ENCODE data around the gene SEC22C.

Gene SEC22C

GRCh38 chr3:42509111-42509510, 72.7 kb downstream of the SEC22C start:
- CTCF ChIA-PET: interaction anchor here (2.1 kb wide), 1 partner anchor 38 kb away, joined by 6 read pairs; no protein-coding TSS in a partner anchor

GRCh38 chr3:42508562-42508961, 73.2 kb downstream of the SEC22C start:
- no peak overlapping the region for H3K4me3 ChIP-seq (ENCODE audit: low read depth, low read length)
- no peak for DNase-seq (ENCODE audit: low read depth, low spot score)
- TF ChIP-seq CTCF (IDR thresholded peaks at IDR 0.05; ENCODE audit: insufficient read depth, low read length, missing control alignments): no peak
- ChIA-PET CTCF (interaction anchor here (2.1 kb wide), 1 partner anchor 39 kb away, joined by 6 read pairs; no protein-coding TSS in a partner anchor), POLR2A (no interaction called here)

More at GRCh38 chr3:42509111-42509510, 72.7 kb downstream of the SEC22C start:
- TF ChIP-seq CTCF (IDR thresholded peaks at IDR 0.05; ENCODE audit: insufficient read depth, low read length, missing control alignments): no peak
- DNase-seq (ENCODE audit: low read depth, low spot score): no peak
- POLR2A ChIA-PET: no interaction called here
- no peak overlapping the region for H3K4me3 ChIP-seq (ENCODE audit: low read depth, low read length)

GRCh38 chr3:42507761-42508335, 73.9 kb downstream of the SEC22C start:
- no peak for TF ChIP-seq CTCF (IDR thresholded peaks at IDR 0.05; ENCODE audit: insufficient read depth, low read length, missing control alignments)
- POLR2A ChIA-PET: interaction anchor here (0.6 kb wide), 1 partner anchor 83 kb away, joined by 3 read pairs; the partner anchor contains the start of gene SS18L2
- H3K4me3 ChIP-seq (ENCODE audit: low read depth, low read length): no peak overlapping the region
- CTCF ChIA-PET: interaction anchor here (2.1 kb wide), 1 partner anchor 39 kb away, joined by 6 read pairs; no protein-coding TSS in a partner anchor
- DNase-seq (ENCODE audit: low read depth, low spot score): no peak

GRCh38 chr3:42507252-42507651, 74.5 kb downstream of the SEC22C start:
- POLR2A ChIA-PET: interaction anchor here (0.6 kb wide), 1 partner anchor 83 kb away, joined by 3 read pairs; the partner anchor contains the start of gene SS18L2
- H3K4me3 ChIP-seq (ENCODE audit: low read depth, low read length): no peak overlapping the region
- no peak for TF ChIP-seq CTCF (IDR thresholded peaks at IDR 0.05; ENCODE audit: insufficient read depth, low read length, missing control alignments)
- DNase-seq (ENCODE audit: low read depth, low spot score): no peak
- CTCF ChIA-PET: interaction anchor here (2.1 kb wide), 1 partner anchor 40 kb away, joined by 6 read pairs; no protein-coding TSS in a partner anchor

- no peak overlapping the region for H3K4me3 ChIP-seq (ENCODE audit: low read depth, low read length)
- TF ChIP-seq CTCF (IDR thresholded peaks at IDR 0.05; ENCODE audit: insufficient read depth, low read length, missing control alignments): no peak
- ChIA-PET POLR2A (no interaction called here), CTCF (interaction anchor here (2.2 kb wide), 1 partner anchor 40 kb away, joined by 8 read pairs; no protein-coding TSS in a partner anchor)
- no peak for DNase-seq (ENCODE audit: low read depth, low spot score)
Observed at GRCh38 chr3:42505849-42506410, 75.8 kb downstream of the SEC22C start.

GRCh38 chr3:42505128-42505848, 76.5 kb downstream of the SEC22C start:
- ChIA-PET CTCF (interaction anchor here (0.6 to 2.2 kb wide), 3 partner anchors 40 to 345 kb away, joined by 3 to 8 read pairs (median 3); no protein-coding TSS in a partner anchor), POLR2A (no interaction called here)
- no peak for DNase-seq (ENCODE audit: low read depth, low spot score)
- H3K4me3 ChIP-seq (ENCODE audit: low read depth, low read length): no peak overlapping the region
- no peak for TF ChIP-seq CTCF (IDR thresholded peaks at IDR 0.05; ENCODE audit: insufficient read depth, low read length, missing control alignments)
